ENCODE measurements around the gene KRT25. TPM values are rescaled to one million over a fixed set of nuclear protein-coding genes. Genes with fewer than 3 reads are reported as not detected.

The KRT25 gene
- total RNA-seq, 6 experiments from 2014 or later = not detected

Other genes starting within 250 kb of the KRT25 start
- not detected for gene CCR7, start 189.9 kb downstream of the KRT25 start, total RNA-seq (2021; fragmentation: NEBNext Ultra II Directional; extraction: Animal tissue kit (Norgen Biotek cat#: 25700))
- gene SMARCE1, start 107.5 kb downstream of the KRT25 start, total RNA-seq (2021; fragmentation: NEBNext Ultra II Directional; extraction: Animal tissue kit (Norgen Biotek cat#: 25700)) = 100 to 1,000 TPM; 114 to 148 (median 139) TPM
- not detected for gene KRT222, start 90.2 kb downstream of the KRT25 start, total RNA-seq (2021; fragmentation: NEBNext Ultra II Directional; extraction: Animal tissue kit (Norgen Biotek cat#: 25700))
- not detected for gene KRT24, start 51.6 kb downstream of the KRT25 start, total RNA-seq (2021; fragmentation: NEBNext Ultra II Directional; extraction: Animal tissue kit (Norgen Biotek cat#: 25700))
- gene KRT26, start 16.9 kb upstream of the KRT25 start, total RNA-seq (2021; fragmentation: NEBNext Ultra II Directional; extraction: Animal tissue kit (Norgen Biotek cat#: 25700)) = not detected
- gene KRT27, start 27.2 kb upstream of the KRT25 start, total RNA-seq (2021; fragmentation: NEBNext Ultra II Directional; extraction: Animal tissue kit (Norgen Biotek cat#: 25700)) = not detected
- gene KRT28, start 44.6 kb upstream of the KRT25 start, total RNA-seq (2021; fragmentation: NEBNext Ultra II Directional; extraction: Animal tissue kit (Norgen Biotek cat#: 25700)) = not detected
- 10 to 100 TPM; 61.4 to 71.0 (median 65.3) TPM for gene KRT10, start 67.3 kb upstream of the KRT25 start, total RNA-seq (2021; fragmentation: NEBNext Ultra II Directional; extraction: Animal tissue kit (Norgen Biotek cat#: 25700))
- gene KRT12, start 111.9 kb upstream of the KRT25 start, total RNA-seq (2021; fragmentation: NEBNext Ultra II Directional; extraction: Animal tissue kit (Norgen Biotek cat#: 25700)) = not detected
- gene KRT20, start 129.9 kb upstream of the KRT25 start, total RNA-seq (2021; fragmentation: NEBNext Ultra II Directional; extraction: Animal tissue kit (Norgen Biotek cat#: 25700)) = not detected
- under 1 TPM in 1 of 6 experiments, not detected in 5; 0.14 TPM for gene KRT23, start 182.3 kb upstream of the KRT25 start, total RNA-seq (2021; fragmentation: NEBNext Ultra II Directional; extraction: Animal tissue kit (Norgen Biotek cat#: 25700))
- gene KRT39, start 211.6 kb upstream of the KRT25 start, total RNA-seq (2021; fragmentation: NEBNext Ultra II Directional; extraction: Animal tissue kit (Norgen Biotek cat#: 25700)) = not detected
- gene KRT40, start 229.0 kb upstream of the KRT25 start, total RNA-seq (2021; fragmentation: NEBNext Ultra II Directional; extraction: Animal tissue kit (Norgen Biotek cat#: 25700)) = not detected
- gene KRTAP3-3, start 238.8 kb upstream of the KRT25 start, total RNA-seq (2021; fragmentation: NEBNext Ultra II Directional; extraction: Animal tissue kit (Norgen Biotek cat#: 25700)) = not detected
- gene KRTAP3-2, start 244.6 kb upstream of the KRT25 start, total RNA-seq (2021; fragmentation: NEBNext Ultra II Directional; extraction: Animal tissue kit (Norgen Biotek cat#: 25700)) = not detected

Data from HFFc6 (cell line).